ELF-1 (cell line): ENCODE results near the gene CDR2.
"Not testable (repeated sequence)": the region's sequence is repeated elsewhere in the genome, so short reads cannot be mapped to it uniquely, and the experiment has no call there.

ENCODE experiments used
- DNase-seq: peaks from one replicate; pipeline ENCODE4 v3.0.0-alpha.2; 2016; ENCODE audit warnings: low read depth, low spot score

Gene CDR2

GRCh38 chr16:22374311-22375116 is at the start of gene CDR2:
TSS of gene CDR2 (minus strand) at chr16:22374619. CDS start at chr16:22374309, 310 bp downstream.
- peak; percentile 99 for DNase-seq

- DNase-seq = no peak
Observed at GRCh38 chr16:22423716-22424115, 49.3 kb upstream of the CDR2 start.

GRCh38 chr16:22421136-22421535 is 46.7 kb upstream of the CDR2 start:
- DNase-seq = no peak

GRCh38 chr16:22420606-22421135 is 46.3 kb upstream of the CDR2 start:
- DNase-seq = no peak

- DNase-seq = no peak
Observed at GRCh38 chr16:22419908-22420307, 45.5 kb upstream of the CDR2 start.

GRCh38 chr16:22418826-22419225 is 44.4 kb upstream of the CDR2 start:
- DNase-seq = no peak

- not testable (repeated sequence) for DNase-seq
Observed at GRCh38 chr16:22417798-22418197, 43.4 kb upstream of the CDR2 start.

GRCh38 chr16:22417019-22417418 is 42.6 kb upstream of the CDR2 start:
- no peak for DNase-seq

- no peak for DNase-seq
Observed at GRCh38 chr16:22413819-22414218, 39.4 kb upstream of the CDR2 start.

- no peak for DNase-seq
Observed at GRCh38 chr16:22407486-22407885, 33.1 kb upstream of the CDR2 start.

GRCh38 chr16:22402191-22402590 is 27.8 kb upstream of the CDR2 start:
- DNase-seq = no peak

- DNase-seq = no peak
Observed at GRCh38 chr16:22400900-22401299, 26.5 kb upstream of the CDR2 start.

GRCh38 chr16:22397931-22398330 is 23.5 kb upstream of the CDR2 start:
- DNase-seq = no peak

GRCh38 chr16:22397464-22397863 is 23.0 kb upstream of the CDR2 start:
- DNase-seq = no peak

GRCh38 chr16:22395960-22396359 is 21.5 kb upstream of the CDR2 start:
- no peak for DNase-seq

- DNase-seq = no peak
Observed at GRCh38 chr16:22394121-22394520, 19.7 kb upstream of the CDR2 start.

GRCh38 chr16:22388101-22388644 is 13.8 kb upstream of the CDR2 start:
- DNase-seq = no peak

GRCh38 chr16:22386976-22387375 is 12.6 kb upstream of the CDR2 start:
- no peak for DNase-seq

- DNase-seq = no peak
Observed at GRCh38 chr16:22385196-22385595, 10.8 kb upstream of the CDR2 start.

GRCh38 chr16:22383827-22384226 is 9.4 kb upstream of the CDR2 start:
- no peak for DNase-seq

- DNase-seq = no peak
Observed at GRCh38 chr16:22381392-22381791, 7.0 kb upstream of the CDR2 start.

GRCh38 chr16:22380529-22380928 is 6.1 kb upstream of the CDR2 start:
- DNase-seq = no peak

- no peak for DNase-seq
Observed at GRCh38 chr16:22379656-22380055, 5.2 kb upstream of the CDR2 start.
